HL-60/S4 (cell line): ENCODE measurements around the gene TMTC2.

ENCODE experiments used
- in situ Hi-C: fragments of 300-500 bp; cut with MboI; formaldehyde crosslinking; loops from 2 replicates; pipeline ENCODE4 v1.14.3; 2022; ENCODE audit warnings: low sequenced_read_pairs

Gene TMTC2

DNA sequence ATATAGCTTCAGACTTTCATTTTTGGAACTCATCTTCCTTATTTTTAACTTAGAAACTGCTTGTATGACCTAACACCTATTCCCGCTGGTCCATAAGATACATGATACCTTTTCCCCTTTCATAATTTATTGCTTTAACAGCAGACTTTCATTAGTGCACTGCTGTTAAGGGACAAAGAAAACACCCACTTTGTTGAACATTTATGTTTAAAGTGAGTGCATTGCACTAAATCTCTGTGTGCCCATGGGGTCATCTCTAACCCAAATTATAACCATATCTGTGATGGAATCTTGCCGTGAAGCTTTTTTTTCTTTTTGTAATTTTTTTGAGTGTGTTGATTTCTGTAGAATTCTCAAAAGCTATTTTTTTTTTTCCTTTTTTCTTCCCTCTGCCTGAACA, 261.8 kb downstream of the TMTC2 start:
- in situ Hi-C loops = no loop called here

- in situ Hi-C loops = no loop called here
These were observed 263.6 kb downstream of the TMTC2 start for GRCh38 chr12:82950356-82950755.

DNA sequence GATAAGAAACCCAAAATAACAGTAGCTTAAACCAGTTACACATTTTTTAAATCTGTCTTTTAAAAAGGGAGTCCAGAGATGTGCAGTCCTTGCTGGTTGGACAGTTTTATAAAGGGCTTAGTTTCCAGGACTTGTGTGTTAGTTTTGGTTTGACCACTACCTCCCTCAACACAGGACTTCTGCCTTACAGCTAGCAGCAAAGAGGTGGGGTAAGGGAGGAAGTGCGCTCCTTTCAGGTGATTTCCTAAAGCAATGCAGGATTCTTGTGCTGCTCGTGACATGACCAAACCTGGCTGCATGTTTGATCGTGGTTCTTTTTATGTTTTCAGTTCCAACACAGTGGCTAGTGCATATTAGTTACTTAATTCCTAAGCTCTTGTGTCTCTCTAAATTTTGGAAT, 266.2 kb downstream of the TMTC2 start:
- in situ Hi-C loops = no loop called here

DNA sequence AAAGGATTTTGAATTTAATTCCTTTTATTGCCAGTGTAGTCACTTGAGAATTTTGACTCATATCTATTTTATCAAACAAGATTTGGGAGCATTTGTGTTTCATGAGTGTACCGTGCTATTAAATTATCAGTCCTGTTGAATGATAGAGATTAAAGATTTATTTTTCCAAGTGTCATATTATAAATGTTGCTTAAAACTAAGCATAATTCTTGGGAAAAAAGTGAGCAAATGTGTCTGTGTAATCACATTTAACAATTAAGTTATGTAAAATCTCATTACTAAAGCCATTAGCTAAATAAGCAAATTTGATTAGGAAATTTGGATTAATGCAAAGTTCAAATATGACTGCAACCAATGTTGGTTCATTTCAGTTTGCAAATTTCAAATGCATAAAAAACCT, 266.7 kb downstream of the TMTC2 start:
- in situ Hi-C loops = no loop called here

- in situ Hi-C loops = no loop called here
These were observed 267.4 kb downstream of the TMTC2 start for GRCh38 chr12:82954064-82954463.

- in situ Hi-C loops = no loop called here
These were observed 267.9 kb downstream of the TMTC2 start for GRCh38 chr12:82954572-82954971.

DNA sequence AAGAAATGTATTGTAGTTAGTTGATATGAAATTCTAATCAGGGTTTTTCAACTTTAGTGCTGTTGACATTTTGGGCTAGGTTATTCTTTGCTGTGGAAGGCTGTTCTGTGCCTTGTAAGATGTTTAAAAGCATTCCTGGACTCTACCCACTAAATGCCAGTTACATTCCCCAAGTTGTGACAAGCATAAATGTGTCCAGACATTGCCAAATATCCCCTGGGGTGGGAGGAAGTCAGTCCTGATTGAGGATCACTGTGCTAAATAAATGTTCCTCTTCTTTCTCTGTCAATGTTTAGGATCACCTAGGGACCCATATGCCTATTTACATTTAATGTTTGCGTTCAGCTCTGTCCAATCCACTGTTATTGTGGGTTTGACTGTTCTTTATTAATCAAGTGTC, 268.3 kb downstream of the TMTC2 start:
- in situ Hi-C loops = no loop called here

DNA sequence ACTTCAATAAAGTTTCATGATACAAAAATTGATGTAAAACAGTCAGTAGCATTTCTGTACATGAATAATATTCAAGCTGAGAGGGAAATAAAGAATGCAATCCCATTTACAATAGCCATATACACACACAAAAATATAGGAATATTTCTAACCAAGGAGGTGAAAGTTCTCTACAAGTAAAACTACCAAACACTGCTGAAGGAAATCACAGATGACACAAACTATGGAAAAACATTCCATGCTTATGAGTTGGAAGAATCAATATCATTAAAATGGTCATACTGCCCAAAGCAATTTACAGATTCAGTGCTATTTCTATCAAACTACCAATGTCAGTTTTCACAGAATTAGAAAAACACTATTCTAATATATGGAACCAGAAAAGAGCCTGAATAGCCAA, 272.3 kb downstream of the TMTC2 start:
- in situ Hi-C loops = no loop called here

GRCh38 chr12:82959821-82960220, 273.1 kb downstream of the TMTC2 start:
- in situ Hi-C loops = no loop called here

- in situ Hi-C loops = no loop called here
These were observed 275.1 kb downstream of the TMTC2 start for GRCh38 chr12:82961835-82962234.

GRCh38 chr12:82963956-82964355, 277.2 kb downstream of the TMTC2 start:
- in situ Hi-C loops = no loop called here

GRCh38 chr12:82964446-82964845, 277.7 kb downstream of the TMTC2 start:
- in situ Hi-C loops = no loop called here

DNA sequence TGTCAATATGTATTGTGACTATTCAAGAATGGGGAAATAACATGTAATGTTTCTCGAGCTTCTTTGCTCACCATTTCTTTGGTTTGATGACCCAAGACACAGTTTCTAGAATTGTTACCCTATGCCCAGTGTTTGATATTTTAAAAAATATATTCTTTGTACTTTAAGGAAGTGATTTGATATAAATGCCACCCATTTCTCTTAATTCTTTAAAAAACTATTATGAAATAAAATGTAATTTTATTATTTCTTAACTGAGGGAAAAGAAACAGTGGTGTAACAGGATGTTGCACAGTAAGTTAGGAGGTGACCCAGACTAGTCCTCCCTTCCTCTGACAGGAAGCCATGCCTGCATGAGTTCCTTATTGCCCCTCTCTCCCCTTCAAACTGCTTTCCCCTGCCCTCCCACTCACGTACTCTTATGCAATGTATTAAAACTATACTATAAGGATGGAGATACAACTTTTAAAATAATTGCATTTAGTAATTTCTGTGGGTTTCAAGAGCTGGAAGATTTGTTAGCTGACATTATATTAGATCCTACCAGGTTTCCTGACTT, 279.4 kb downstream of the TMTC2 start:
- in situ Hi-C loops = no loop called here

DNA sequence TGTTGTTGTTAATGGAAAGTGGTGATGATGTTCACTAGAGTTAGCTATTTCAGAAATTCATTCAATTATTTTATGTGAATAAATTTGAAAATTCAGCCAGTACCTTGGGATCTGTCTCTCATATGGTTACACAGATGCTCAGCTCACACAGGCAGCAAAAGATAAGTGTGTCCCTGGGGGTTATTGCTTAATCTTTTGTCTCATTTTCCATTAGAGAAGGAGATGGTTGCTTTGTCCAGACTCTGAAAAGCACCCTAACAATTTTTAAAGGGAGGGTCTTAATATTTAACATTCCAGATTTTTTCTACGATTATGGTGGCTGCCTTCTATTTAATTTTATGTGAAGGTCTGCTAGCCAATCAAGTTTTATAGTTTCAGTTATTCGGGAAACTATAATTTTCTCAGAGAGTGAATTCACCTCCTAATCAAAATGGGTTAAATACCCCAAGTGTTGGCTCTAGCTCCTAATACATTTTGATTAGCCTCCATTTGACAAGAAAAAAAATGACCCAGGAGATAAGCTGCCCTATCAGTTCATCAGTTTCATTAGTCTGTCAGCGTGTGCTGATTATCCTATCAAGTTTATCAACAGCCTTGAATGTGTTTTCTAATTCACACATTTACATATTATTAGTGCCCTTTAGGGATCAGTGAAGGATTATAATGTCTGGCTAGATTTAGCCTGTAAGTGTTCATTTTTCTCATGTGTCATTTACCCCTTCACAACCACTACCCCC, 282.1 kb downstream of the TMTC2 start:
- in situ Hi-C loops = no loop called here

DNA sequence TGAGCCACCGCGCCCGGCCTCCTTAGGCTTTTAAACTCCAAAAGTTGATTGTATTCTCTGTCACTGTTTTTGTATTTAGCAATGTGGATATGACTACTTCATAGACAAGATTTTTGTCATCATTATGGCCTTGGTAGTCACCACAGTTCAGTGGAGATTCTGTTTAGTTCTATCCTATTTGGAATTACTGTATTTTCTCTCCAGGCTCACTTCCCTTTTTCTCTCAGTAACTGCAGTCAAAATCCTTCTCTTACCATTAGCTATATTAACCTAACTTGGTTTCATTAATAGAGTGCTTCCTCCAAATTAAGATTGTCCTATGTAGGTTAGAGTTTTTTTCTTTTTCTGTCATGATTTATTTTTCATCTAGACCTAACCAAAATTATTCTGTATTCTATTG, 283.9 kb downstream of the TMTC2 start:
- in situ Hi-C loops = no loop called here

GRCh38 chr12:82971584-82971983, 284.9 kb downstream of the TMTC2 start:
- in situ Hi-C loops = no loop called here

- in situ Hi-C loops = no loop called here
These were observed 285.9 kb downstream of the TMTC2 start for GRCh38 chr12:82972624-82973023.

- in situ Hi-C loops = no loop called here
These were observed 286.9 kb downstream of the TMTC2 start for GRCh38 chr12:82973592-82973991.

GRCh38 chr12:82981150-82981549, 294.4 kb downstream of the TMTC2 start:
- in situ Hi-C loops = no loop called here

- in situ Hi-C loops = no loop called here
These were observed 307.4 kb downstream of the TMTC2 start for GRCh38 chr12:82994117-82994516.

DNA sequence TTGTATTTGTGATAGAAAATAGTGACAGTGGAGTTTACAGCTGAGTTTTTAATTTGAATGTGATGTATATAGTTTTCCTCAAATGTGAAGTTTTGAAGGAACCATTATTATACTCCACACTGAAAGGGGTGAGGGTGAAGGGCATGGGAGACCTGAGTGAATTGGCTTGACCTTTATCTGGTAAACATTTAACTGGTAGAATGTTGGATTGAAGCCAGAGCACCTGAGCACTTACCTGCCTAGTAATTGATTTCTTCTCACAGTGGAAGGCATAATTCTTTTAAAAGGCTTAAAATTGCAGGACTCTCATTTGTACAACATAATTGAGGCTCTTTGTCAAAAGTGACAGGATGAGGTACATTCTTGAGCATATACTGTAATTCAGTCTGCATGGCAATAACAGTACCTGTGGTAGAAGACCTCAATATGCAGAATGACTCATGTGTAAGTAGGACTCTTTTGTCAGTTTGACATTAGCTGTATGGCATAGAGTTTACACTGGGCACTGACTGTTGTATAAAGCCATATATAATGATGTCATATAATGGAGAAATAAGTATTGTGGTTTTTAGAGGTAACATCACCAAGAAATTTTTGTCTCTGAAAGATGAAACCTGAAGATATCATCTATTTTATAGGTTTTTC, 309.6 kb downstream of the TMTC2 start:
- in situ Hi-C loops = no loop called here

GRCh38 chr12:82998509-82998908, 311.8 kb downstream of the TMTC2 start:
- in situ Hi-C loops = no loop called here
